HepG2 (cell line): ENCODE results near the gene RNU6-8. TPM values are rescaled to one million over a fixed set of nuclear protein-coding genes. Genes with fewer than 3 reads are reported as not detected.

Experiments
- ATAC-seq: fragments of 200-7000 bp; cut with Tn5 transposase; 3 replicates; pipeline ENCODE4 v1.9.1; 2020; ENCODE audit warnings: mild to moderate bottlenecking, moderate library complexity
- BruUV-seq: library from RNA; stranded (reverse); fragments of 400-500 nt; replicated peaks from 2 replicates; lab custom pipeline; 2021; lab: Mats Ljungman, UMichigan
- CTCF ChIA-PET: fragments of 300-600 bp; formaldehyde crosslinking; extraction: SDS; loops from one replicate; lab custom pipeline; 2021; ENCODE audit warnings: low total read pairs, inconsistent platforms, low intra/inter-chr PET ratio; lab: Yijun Ruan, JAX
- POLR2A ChIA-PET: fragments of 350-600 bp; sonication (Branson Sonifier 250); formaldehyde crosslinking; loops from one replicate; lab custom pipeline; 2020; ENCODE audit warnings: antibody characterized with exemption, inconsistent platforms; lab: Yijun Ruan, JAX
- DNase-seq: peaks from one replicate; pipeline ENCODE4 v3.0.0-alpha.2; 2015; ENCODE audit warnings: low spot score
- FAIRE-seq: peaks from 3 replicates; lab custom pipeline; 2011; peaks lifted over from hg19 to GRCh38; lab: Jason Lieb, UNC
- H2AFZ ChIP-seq: one replicate; pipeline ENCODE4 v1.6.1; 2011; ENCODE audit warnings: low read length, inconsistent platforms
- H3K27ac ChIP-seq: fragments of 300-600 bp; 3 replicates; pipeline ENCODE4 v1.8.0; 2011; ENCODE audit warnings: mixed run types, mild to moderate bottlenecking, mixed read lengths, low read length, inconsistent platforms; ENCODE audit not compliant: insufficient read depth; ENCODE audit errors: extremely low read length
- H3K27me3 ChIP-seq, 2 experiments: fragments of 200-600 bp in 1 of 2; 2 replicates in 1 of 2; 3 replicates in 1 of 2; pipeline versions ENCODE4 v1.6.0 to v1.8.0; 2011; ENCODE audit warnings: low read length in 2 of 2, mild to moderate bottlenecking in 2 of 2, moderate library complexity in 2 of 2, inconsistent platforms in 1 of 2; ENCODE audit not compliant: insufficient read depth in 2 of 2, control insufficient read depth in 1 of 2
- H3K36me3 ChIP-seq, 2 experiments: fragments of 200-600 bp in 1 of 2; replicated peaks in 1 of 2; 2 replicates in 1 of 2; 3 replicates in 1 of 2; pipeline versions ENCODE4 v1.5.1 to v1.8.0; 2011; ENCODE audit warnings: low read length in 2 of 2, inconsistent platforms in 1 of 2; ENCODE audit not compliant: insufficient read depth in 2 of 2, control insufficient read depth in 1 of 2
- H3K4me1 ChIP-seq: 2 replicates; pipeline ENCODE4 v1.5.1; 2012; ENCODE audit warnings: low read length, inconsistent platforms; ENCODE audit not compliant: insufficient read depth
- H3K4me2 ChIP-seq: 2 replicates; pipeline ENCODE4 v1.6.0; 2011; ENCODE audit warnings: low read depth, low read length, inconsistent platforms
- H3K4me3 ChIP-seq, 3 experiments: fragments of 200-600 bp in 1 of 3; sonication (generic), shearing (Covaris generic) in 1 of 3; replicated peaks in 1 of 3; 2 replicates each; pipeline ENCODE4 v1.5.1; 2011 to 2016; ENCODE audit warnings: low read length in 3 of 3, inconsistent platforms in 2 of 3, low read depth in 2 of 3, mild to moderate bottlenecking in 2 of 3, control low read depth in 1 of 3, mixed read lengths in 1 of 3; ENCODE audit not compliant: insufficient read depth in 1 of 3
- H3K79me2 ChIP-seq: one replicate; pipeline ENCODE4 v1.6.1; 2011; ENCODE audit warnings: low read length, inconsistent platforms; ENCODE audit not compliant: insufficient read depth
- H3K9ac ChIP-seq: 2 replicates; pipeline ENCODE4 v1.6.0; 2011; ENCODE audit warnings: mild to moderate bottlenecking, low read depth, low read length, inconsistent platforms; ENCODE audit not compliant: insufficient read depth
- H3K9me3 ChIP-seq: 2 replicates; pipeline ENCODE4 v1.5.1; 2012; ENCODE audit warnings: mild to moderate bottlenecking, low read length
- H4K20me1 ChIP-seq: 2 replicates; pipeline ENCODE4 v1.6.0; 2011; ENCODE audit warnings: inconsistent platforms, mild to moderate bottlenecking, low read length, moderate library complexity; ENCODE audit not compliant: insufficient read depth
- RBM22 ChIP-seq: fragments of 200-400 bp; formaldehyde crosslinking; optimal IDR thresholded peaks from 2 replicates; pipeline ENCODE3; 2017; ENCODE audit warnings: mild to moderate bottlenecking, low read length, moderate library complexity
- WGBS: methylation state at CpG from one replicate; pipeline ENCODE4 v1.1.6; 2017; ENCODE audit warnings: low lambda C conversion rate; 5-methylcytosine and 5-hydroxymethylcytosine counted together
- in situ Hi-C: cut with HindIII; loops from 2 replicates; pipeline ENCODE4 v1.10.0; 2017; ENCODE audit warnings: low pct_unique_long_range_greater_than_20kb; ENCODE audit not compliant: extremely low pct_ligation_motif_present
- intact Hi-C: fragments of 100-400 bp; cut with micrococcal nuclease; formaldehyde crosslinking; loops from one replicate; pipeline ENCODE4 v1.10.0; 2022; ENCODE audit not compliant: unreplicated experiment
- polyA plus RNA-seq, 8 experiments: library from polyadenylated mRNA; depleted of rRNA in 3 of 8; stranded (reverse) in 7 of 8; unstranded in 1 of 8; fragments of >200 nt; fragmentation: Illumina TruSeq in 4 of 8; extraction: Trizol in 4 of 8; gene quantifications; 2 replicates each; pipeline versions ENCODE4 v1.2.1 to v1.2.3, GENCODE V29; 2011 to 2016; ENCODE audit warnings: low read depth in 4 of 8, missing spikeins in 1 of 8, mixed read lengths in 1 of 8; ENCODE audit not compliant: insufficient read depth in 1 of 8
- total RNA-seq, 5 experiments: library from RNA; depleted of rRNA; stranded (reverse); fragments of >200 nt; fragmentation: Illumina TruSeq; extraction: Trizol; gene quantifications; 2 replicates each; pipeline ENCODE4 v1.2.3, GENCODE V29; 2016; ENCODE audit warnings: low read depth in 1 of 5
- TF ChIP-seq, protein P1 (sequence below): sonication (generic); formaldehyde crosslinking; IDR thresholded peaks from 2 replicates; pipeline ENCODE4 v1.5.1; 2020; ENCODE audit warnings: mild to moderate bottlenecking, missing genetic modification reagents, moderate library complexity
- TF ChIP-seq, protein P2 (sequence below): sonication (generic); formaldehyde crosslinking; IDR thresholded peaks from 2 replicates; pipeline ENCODE4 v1.8.0; 2022; ENCODE audit warnings: missing genetic modification reagents, mild to moderate bottlenecking, inconsistent platforms, borderline replicate concordance

The RNU6-8 gene
- total and polyA plus RNA-seq, 2 of the 13 experiments (the other 11 are each of a cell fraction or from before 2014, with no cell fraction given): under 0.01 TPM; not detected in 1

DNA sequence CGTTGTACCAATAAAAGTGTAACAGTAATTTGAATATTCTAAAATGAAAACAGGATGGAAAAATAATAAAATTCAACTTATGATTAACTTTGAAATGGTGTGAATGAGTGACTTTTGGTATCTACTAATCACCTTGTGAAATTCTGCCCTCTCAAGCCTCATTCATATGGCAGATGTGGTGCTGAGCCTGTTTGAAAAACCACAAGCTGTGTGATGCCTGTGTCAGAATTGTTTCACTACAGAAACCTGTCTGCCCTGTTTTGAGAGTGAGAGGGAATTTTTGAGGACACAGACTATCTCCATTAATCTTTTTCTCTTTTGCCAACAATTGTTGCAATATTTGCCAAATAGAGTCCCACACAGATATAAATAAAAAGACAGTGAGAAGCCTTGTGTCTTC is 5.2 kb downstream of the RNU6-8 start:
- 13% methylated on average over 1 of the region's 1 CpG for WGBS
- TF ChIP-seq, protein P1, sequence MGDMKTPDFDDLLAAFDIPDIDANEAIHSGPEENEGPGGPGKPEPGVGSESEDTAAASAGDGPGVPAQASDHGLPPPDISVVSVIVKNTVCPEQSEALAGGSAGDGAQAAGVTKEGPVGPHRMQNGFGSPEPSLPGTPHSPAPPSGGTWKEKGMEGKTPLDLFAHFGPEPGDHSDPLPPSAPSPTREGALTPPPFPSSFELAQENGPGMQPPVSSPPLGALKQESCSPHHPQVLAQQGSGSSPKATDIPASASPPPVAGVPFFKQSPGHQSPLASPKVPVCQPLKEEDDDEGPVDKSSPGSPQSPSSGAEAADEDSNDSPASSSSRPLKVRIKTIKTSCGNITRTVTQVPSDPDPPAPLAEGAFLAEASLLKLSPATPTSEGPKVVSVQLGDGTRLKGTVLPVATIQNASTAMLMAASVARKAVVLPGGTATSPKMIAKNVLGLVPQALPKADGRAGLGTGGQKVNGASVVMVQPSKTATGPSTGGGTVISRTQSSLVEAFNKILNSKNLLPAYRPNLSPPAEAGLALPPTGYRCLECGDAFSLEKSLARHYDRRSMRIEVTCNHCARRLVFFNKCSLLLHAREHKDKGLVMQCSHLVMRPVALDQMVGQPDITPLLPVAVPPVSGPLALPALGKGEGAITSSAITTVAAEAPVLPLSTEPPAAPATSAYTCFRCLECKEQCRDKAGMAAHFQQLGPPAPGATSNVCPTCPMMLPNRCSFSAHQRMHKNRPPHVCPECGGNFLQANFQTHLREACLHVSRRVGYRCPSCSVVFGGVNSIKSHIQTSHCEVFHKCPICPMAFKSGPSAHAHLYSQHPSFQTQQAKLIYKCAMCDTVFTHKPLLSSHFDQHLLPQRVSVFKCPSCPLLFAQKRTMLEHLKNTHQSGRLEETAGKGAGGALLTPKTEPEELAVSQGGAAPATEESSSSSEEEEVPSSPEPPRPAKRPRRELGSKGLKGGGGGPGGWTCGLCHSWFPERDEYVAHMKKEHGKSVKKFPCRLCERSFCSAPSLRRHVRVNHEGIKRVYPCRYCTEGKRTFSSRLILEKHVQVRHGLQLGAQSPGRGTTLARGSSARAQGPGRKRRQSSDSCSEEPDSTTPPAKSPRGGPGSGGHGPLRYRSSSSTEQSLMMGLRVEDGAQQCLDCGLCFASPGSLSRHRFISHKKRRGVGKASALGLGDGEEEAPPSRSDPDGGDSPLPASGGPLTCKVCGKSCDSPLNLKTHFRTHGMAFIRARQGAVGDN (CRISPR knock-in tag): no peak
- TF ChIP-seq, protein P2, sequence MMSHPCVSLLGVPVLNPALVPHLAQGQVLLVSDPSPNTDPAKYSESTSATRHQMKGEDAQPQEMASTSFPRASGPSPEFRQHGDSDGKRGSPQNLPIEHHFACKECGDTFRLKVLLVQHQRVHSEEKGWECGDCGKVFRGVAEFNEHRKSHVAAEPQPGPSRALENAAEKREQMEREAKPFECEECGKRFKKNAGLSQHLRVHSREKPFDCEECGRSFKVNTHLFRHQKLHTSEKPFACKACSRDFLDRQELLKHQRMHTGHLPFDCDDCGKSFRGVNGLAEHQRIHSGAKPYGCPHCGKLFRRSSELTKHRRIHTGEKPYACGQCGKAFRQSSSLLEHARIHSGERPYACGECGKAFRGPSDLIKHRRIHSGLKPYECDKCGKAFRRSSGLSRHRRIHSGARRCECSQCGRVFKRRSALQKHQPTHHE: no peak
- no peak for TF ChIP-seq RBM22
- Histone ChIP-seq H3K4me2 (no peak overlapping the region), H3K27ac (no peak overlapping the region), H3K4me3 (no peak overlapping the region), H3K4me1 (peaks cover 9% of the 10 kb centered on the region), H3K9ac (no peak overlapping the region), H3K9me3 (no peaks in the 10 kb centered on the region), H3K27me3 (no peaks in the 10 kb centered on the region; a peak in 1 of 5 replicates), H4K20me1 (no peaks in the 10 kb centered on the region), H2AFZ (no peak overlapping the region), H3K36me3 (no peaks in the 10 kb centered on the region), H3K79me2 (no peaks in the 10 kb centered on the region)
- no peak for DNase-seq
- ChIA-PET POLR2A (no interaction called here), CTCF (no interaction called here)
- BruUV-seq: no TSS peak
- FAIRE-seq: no peak
- intact Hi-C loops: loop anchor here (5.0 kb wide), 2 partner anchors 36 to 56 kb away; no protein-coding TSS in a partner anchor
- in situ Hi-C loops: no loop called here
- no peak for ATAC-seq
